Left lung (tissue), 10 donors: Measurements from ENCODE around the gene DNAJC11. TPM values are rescaled to one million over a fixed set of nuclear protein-coding genes. Genes with fewer than 3 reads are reported as not detected.

Source experiments
- ATAC-seq: fragments of 200-7000 bp; cut with Tn5 transposase; one replicate; pipeline ENCODE4 v1.9.1; 2020; ENCODE audit warnings: moderate library complexity
- DNase-seq, 4 donors: peaks; one replicate each; pipeline ENCODE4 v3.0.0-alpha.2; 2013 to 2020
- H3K27ac ChIP-seq, 2 donors: fragments of 200-600 bp; sonication (generic) in 1 of 2; one replicate each; pipeline versions ENCODE4 v1.5.0 to v1.8.0; 2020 to 2021
- H3K27me3 ChIP-seq, 2 donors: fragments of 200-600 bp; sonication (generic) in 1 of 2; one replicate each; pipeline versions ENCODE4 v1.5.0 to v1.8.0; 2020 to 2021
- H3K36me3 ChIP-seq, 2 donors: fragments of 200-600 bp; sonication (generic) in 1 of 2; one replicate each; pipeline versions ENCODE4 v1.5.0 to v1.8.0; 2020 to 2021
- H3K4me1 ChIP-seq, 2 donors: fragments of 200-600 bp; one replicate each; pipeline ENCODE4 v1.8.0; 2021
- H3K4me3 ChIP-seq, 2 donors: fragments of 200-600 bp; sonication (generic) in 1 of 2; one replicate each; pipeline versions ENCODE4 v1.5.0 to v1.8.0; 2020 to 2021; ENCODE audit warnings: mild to moderate bottlenecking in 1 of 2
- H3K9me3 ChIP-seq, 2 donors: fragments of 200-600 bp; sonication (generic) in 1 of 2; one replicate each; pipeline versions ENCODE4 v1.5.0 to v1.8.0; 2020 to 2021
- intact Hi-C, 2 donors: fragments of 100-400 bp; cut with DNase I; formaldehyde crosslinking; loops; one replicate each; pipeline versions ENCODE4 v1.11.2 to v1.14.2; 2022
- polyA plus RNA-seq, 6 donors: library from polyadenylated mRNA; unstranded; fragments of 120-200 nt; gene quantifications; one replicate each; pipeline ENCODE4 v1.2.1, GENCODE V29; 2013; ENCODE audit not compliant: insufficient read length in 6 of 6
- total RNA-seq, 2 donors: library from RNA; stranded (reverse); fragmentation: NEBNext Ultra II Directional; extraction: Animal tissue kit (Norgen Biotek cat#: 25700); gene quantifications; one replicate each; pipeline ENCODE4 v1.2.1, GENCODE V29; 2021
- TF ChIP-seq, protein P1 (sequence below), 2 donors: fragments of 200-600 bp; sonication (generic) in 1 of 2; IDR thresholded peaks; one replicate each; pipeline versions ENCODE4 v1.5.0 to v1.8.0; 2021; ENCODE audit warnings: antibody characterized with exemption in 2 of 2
- donor health status: DM: no; HTN: yes; CAD: no.
- donor health status: DM: no; HTN: no; CAD: no.

The DNAJC11 gene
- total and polyA plus RNA-seq, 8 donors = 33.5 to 52.0 (median 46.7) TPM

DNA sequence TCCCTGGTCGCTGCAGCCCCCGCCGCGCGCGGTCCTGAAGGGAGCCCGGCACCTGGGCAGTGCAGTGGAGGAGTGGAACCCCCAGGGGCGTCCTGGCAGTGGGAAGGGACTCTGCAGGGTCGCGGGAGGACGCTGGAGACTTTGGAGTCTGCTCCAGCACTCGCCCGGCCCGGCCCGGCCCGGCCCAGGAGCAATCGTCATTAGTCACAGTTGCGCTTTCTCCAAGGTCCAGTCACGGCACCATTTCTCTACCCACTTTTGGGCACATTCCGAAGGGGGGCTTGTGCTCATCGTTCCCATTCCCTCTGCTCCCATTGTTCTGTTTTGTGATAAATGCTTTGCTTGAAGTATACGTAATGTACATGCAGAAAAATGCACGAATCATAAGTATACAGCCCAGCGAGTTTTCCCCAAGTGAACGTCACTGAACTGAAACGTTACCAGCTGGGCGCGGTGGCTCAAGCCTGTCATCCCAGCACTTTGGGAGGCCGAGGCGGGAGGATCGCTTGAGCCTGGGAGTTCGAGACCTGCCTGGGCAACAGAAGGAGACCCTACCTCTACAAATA is 75.9 kb downstream of the DNAJC11 start:
- no peaks in the 10 kb centered on the region for H3K27me3 ChIP-seq
- DNase-seq (peak in 2 of 4 donors; percentile 18 to 33), ATAC-seq (peak; percentile 8)
- TF ChIP-seq, protein P1, sequence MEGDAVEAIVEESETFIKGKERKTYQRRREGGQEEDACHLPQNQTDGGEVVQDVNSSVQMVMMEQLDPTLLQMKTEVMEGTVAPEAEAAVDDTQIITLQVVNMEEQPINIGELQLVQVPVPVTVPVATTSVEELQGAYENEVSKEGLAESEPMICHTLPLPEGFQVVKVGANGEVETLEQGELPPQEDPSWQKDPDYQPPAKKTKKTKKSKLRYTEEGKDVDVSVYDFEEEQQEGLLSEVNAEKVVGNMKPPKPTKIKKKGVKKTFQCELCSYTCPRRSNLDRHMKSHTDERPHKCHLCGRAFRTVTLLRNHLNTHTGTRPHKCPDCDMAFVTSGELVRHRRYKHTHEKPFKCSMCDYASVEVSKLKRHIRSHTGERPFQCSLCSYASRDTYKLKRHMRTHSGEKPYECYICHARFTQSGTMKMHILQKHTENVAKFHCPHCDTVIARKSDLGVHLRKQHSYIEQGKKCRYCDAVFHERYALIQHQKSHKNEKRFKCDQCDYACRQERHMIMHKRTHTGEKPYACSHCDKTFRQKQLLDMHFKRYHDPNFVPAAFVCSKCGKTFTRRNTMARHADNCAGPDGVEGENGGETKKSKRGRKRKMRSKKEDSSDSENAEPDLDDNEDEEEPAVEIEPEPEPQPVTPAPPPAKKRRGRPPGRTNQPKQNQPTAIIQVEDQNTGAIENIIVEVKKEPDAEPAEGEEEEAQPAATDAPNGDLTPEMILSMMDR (IDR thresholded peaks at IDR 0.05) = no peak
- H3K27ac ChIP-seq = peak overlapping the region; percentile 74 to 86
- peak overlapping the region; percentile 69 to 75 for H3K4me3 ChIP-seq
- no peaks in the 10 kb centered on the region for H3K9me3 ChIP-seq
- peaks cover 7 to 27% of the 10 kb centered on the region in 2 donors for H3K4me1 ChIP-seq
- peaks cover 0 to 60% of the 10 kb centered on the region in 2 donors for H3K36me3 ChIP-seq
- intact Hi-C loops = no loop called here

DNA sequence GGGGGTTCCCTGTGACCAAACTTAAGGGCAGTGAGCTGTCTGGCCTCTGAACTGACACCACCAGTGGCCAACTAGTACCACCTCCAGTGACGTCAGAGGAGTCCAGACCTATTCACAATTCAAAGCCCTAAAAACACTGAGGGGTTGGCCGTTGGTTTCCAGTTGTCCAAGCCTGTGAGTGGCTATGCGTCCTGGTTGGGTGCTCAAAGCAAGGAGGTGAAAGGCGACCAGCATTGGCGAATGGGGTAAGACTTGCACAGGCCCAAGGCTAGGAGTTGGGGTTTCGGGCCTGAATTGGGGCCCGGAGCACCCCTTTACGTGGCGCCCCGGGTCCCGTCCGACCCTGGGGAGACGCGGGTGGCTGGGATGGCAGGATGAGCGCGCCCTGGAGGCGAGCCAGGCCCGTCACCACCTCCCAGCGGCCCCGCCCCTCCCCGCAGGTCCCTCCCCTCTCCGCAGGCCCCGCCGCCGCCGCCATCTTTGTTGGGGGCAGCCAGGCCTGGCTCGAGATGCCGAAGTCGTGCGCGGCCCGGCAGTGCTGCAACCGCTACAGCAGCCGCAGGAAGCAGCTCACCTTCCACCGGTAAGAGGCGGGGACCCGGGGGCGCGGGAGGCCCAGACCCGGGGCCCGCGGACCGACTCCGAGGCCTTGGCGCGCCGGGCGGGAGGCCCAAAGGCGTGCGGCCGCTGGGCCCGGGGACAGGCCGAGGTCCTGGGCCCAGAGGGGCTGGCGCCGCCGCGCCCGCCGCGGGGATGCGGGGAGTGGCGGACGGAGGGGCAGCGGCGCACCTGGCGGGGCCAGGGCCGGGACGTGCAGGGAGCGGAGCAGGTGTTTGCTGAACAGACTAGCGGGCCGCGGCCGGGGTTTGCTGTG is 76.7 kb downstream of the DNAJC11 start, which contains the start of gene THAP3:
THAP3 (plus strand) TSS at position 159 of the 874 bp plus-strand sequence; CDS start at position 510, 351 bp downstream.
- Histone ChIP-seq H3K4me1 (peaks cover 7 to 27% of the 10 kb centered on the region in 2 donors), H3K36me3 (peaks cover 0 to 60% of the 10 kb centered on the region in 2 donors), H3K9me3 (no peaks in the 10 kb centered on the region), H3K4me3 (peak within 1 kb of the TSS; percentile 69 to 75), H3K27ac (peak within 1 kb of the TSS; percentile 74 to 86), H3K27me3 (no peaks in the 10 kb centered on the region)
- TF ChIP-seq, protein P1 (IDR thresholded peaks at IDR 0.05) = peak in 1 of 2 donors; percentile 37
- peak; percentile 82 to 99 (median 87) for DNase-seq
- intact Hi-C loops = no loop called here
- ATAC-seq = peak; percentile 96

DNA sequence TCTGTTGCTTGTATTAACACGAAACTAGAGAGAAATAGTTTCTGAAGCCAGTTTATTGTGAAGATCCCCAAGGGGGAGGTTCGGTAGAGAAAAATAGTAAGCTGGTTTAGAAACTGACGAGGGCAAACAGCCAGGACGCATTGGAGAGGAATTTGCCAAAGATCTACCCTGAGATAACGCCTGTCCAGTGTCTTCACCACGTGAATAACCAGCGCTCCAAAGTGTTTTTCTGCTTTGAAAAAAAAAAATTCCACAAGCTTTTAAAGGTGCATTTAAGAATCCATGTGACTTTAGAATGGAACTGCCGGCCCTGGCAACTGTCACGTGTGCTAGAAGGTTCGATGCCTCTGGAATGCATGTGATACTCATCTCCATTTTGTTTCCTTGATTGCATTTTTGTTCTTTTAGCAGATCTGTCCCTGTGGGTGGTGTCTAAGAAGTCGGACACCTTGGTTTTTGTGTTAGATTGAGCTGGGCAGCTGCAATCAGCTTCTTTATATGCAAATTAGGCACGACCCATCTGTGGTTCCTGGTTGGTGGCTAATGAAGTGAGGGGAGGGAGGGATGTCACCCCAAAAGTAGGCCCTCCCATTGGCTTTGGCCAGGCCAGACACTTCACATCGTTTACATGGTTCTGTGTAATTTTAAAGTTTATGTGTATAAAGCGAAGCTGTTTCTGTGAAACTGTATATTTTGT is 78.2 kb downstream of the DNAJC11 start:
- Histone ChIP-seq H3K36me3 (peaks cover 0 to 60% of the 10 kb centered on the region in 2 donors), H3K27ac (no peak overlapping the region), H3K4me3 (no peak overlapping the region), H3K9me3 (no peaks in the 10 kb centered on the region), H3K4me1 (peaks cover 7 to 27% of the 10 kb centered on the region in 2 donors), H3K27me3 (no peaks in the 10 kb centered on the region)
- TF ChIP-seq, protein P1 (IDR thresholded peaks at IDR 0.05) = no peak
- intact Hi-C loops = no loop called here
- DNase-seq (no peak), ATAC-seq (no peak)

DNA sequence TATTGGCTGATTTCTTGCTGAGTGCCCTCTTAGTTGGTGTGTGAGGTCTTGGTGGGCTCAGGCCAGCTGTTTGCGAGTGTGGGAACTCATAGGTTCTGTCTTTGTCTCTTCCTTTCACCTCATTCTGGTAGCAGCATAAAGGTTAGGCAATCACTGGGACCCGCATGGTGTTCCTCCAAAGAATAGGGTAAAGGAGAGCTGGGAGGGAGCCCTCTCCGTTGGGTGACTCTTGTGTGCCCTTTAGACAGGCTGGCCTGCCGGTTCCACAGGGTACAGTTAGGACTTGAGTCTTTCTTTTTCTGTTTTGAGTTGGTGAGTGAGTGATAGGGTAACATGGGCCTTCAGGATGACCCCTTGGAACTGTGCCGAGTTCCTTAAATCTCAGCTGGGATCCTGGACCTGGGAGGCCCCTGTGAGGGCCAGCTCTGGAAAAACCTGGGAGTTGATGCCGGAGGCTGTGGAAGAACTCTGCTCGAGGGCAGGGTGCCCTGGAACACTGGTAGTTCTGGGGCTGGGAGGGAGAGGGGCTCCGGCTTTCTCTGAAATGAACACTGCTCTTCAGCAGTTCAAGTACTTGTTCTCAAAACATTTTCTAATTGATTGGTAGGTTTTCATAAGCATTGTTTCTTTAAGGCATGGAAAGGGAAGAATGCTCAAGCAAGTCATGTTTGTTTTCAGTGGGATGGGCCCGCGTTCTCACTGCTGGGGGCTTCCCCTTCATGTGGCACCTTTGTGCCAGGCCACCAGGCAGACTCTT is 79.0 kb downstream of the DNAJC11 start:
- no peaks in the 10 kb centered on the region for H3K9me3 ChIP-seq
- H3K27ac ChIP-seq = no peak overlapping the region
- H3K27me3 ChIP-seq = no peaks in the 10 kb centered on the region
- peaks cover 0 to 55% of the 10 kb centered on the region in 2 donors for H3K36me3 ChIP-seq
- ATAC-seq (no peak), DNase-seq (no peak)
- H3K4me3 ChIP-seq = no peak overlapping the region
- intact Hi-C loops = no loop called here
- TF ChIP-seq, protein P1 (IDR thresholded peaks at IDR 0.05) = no peak
- H3K4me1 ChIP-seq = peaks cover 7 to 23% of the 10 kb centered on the region in 2 donors
